Effector memory CD4-positive, alpha-beta T cell (primary cell): ENCODE data around the gene NOSIP.
"Not testable (repeated sequence)": the region's sequence is repeated elsewhere in the genome, so short reads cannot be mapped to it uniquely, and the experiment has no call there.

Experiments
- DNase-seq, 3 donors: peaks; one replicate each; pipeline ENCODE4 v3.0.0-alpha.2; 2020
- H3K27ac ChIP-seq: 2 replicates; pipeline ENCODE4 v1.7.0; 2013; ENCODE audit warnings: mild to moderate bottlenecking, low read length, moderate library complexity; ENCODE audit not compliant: insufficient read depth, poor library complexity, severe bottlenecking
- H3K27me3 ChIP-seq: replicated peaks from 2 replicates; pipeline ENCODE4 v1.7.0; 2013; ENCODE audit warnings: mild to moderate bottlenecking, low read length; ENCODE audit not compliant: insufficient read depth, control insufficient read depth, poor library complexity, severe bottlenecking
- H3K36me3 ChIP-seq: 2 replicates; pipeline ENCODE4 v1.7.0; 2013; ENCODE audit warnings: mild to moderate bottlenecking, low read length, moderate library complexity; ENCODE audit not compliant: control insufficient read depth, insufficient read depth
- H3K4me1 ChIP-seq: 2 replicates; pipeline ENCODE4 v1.7.0; 2013; ENCODE audit warnings: low read length, mild to moderate bottlenecking; ENCODE audit not compliant: control insufficient read depth, insufficient read depth, poor library complexity, severe bottlenecking
- H3K4me3 ChIP-seq: 2 replicates; pipeline ENCODE4 v1.7.0; 2013; ENCODE audit warnings: low read length, low read depth, mild to moderate bottlenecking; ENCODE audit not compliant: insufficient read depth, poor library complexity, severe bottlenecking
- H3K9me3 ChIP-seq: 2 replicates; pipeline ENCODE4 v1.7.0; 2013; ENCODE audit warnings: mild to moderate bottlenecking, low read length, moderate library complexity; ENCODE audit not compliant: control insufficient read depth
- total RNA-seq, 3 donors: gene quantifications; one replicate each; lab custom pipeline; 2026; lab: John Stamatoyannopoulos, UW

The NOSIP gene
- 71.0 to 180 (median 128) reads per million in 3 donors for total RNA-seq

- peak within 1 kb of the TSS; percentile 64 for H3K4me3 ChIP-seq
- H3K9me3 ChIP-seq, result no peaks in the 10 kb centered on the region
- peaks cover 18% of the 10 kb centered on the region for H3K4me1 ChIP-seq
- DNase-seq, result peak; percentile 91 to 94 (median 91)
- no peaks in the 10 kb centered on the region for H3K27me3 ChIP-seq
- H3K27ac ChIP-seq, result peak within 1 kb of the TSS; percentile 68
- peaks cover 4% of the 10 kb centered on the region for H3K36me3 ChIP-seq
These were observed at the start of gene NOSIP for GRCh38 chr19:49580264-49581006. Gene NOSIP (minus strand): TSS chr19:49580556. CDS start chr19:49560691, 19,865 bp downstream.

GRCh38 chr19:49629659-49630058, 49.3 kb upstream of the NOSIP start:
- no peak overlapping the region for H3K4me3 ChIP-seq
- no peaks in the 10 kb centered on the region for H3K9me3 ChIP-seq
- no peaks in the 10 kb centered on the region for H3K27me3 ChIP-seq
- H3K27ac ChIP-seq, result no peak overlapping the region
- H3K36me3 ChIP-seq, result peaks cover 12% of the 10 kb centered on the region
- no peak for DNase-seq
- no peaks in the 10 kb centered on the region for H3K4me1 ChIP-seq

GRCh38 chr19:49626226-49626625, 45.9 kb upstream of the NOSIP start:
- Histone ChIP-seq H3K27me3 (no peaks in the 10 kb centered on the region), H3K4me1 (no peaks in the 10 kb centered on the region), H3K9me3 (no peaks in the 10 kb centered on the region), H3K36me3 (peaks cover 32% of the 10 kb centered on the region), H3K4me3 (no peak overlapping the region), H3K27ac (no peak overlapping the region)
- DNase-seq, result no peak

- H3K27ac ChIP-seq, result no peak overlapping the region
- no peaks in the 10 kb centered on the region for H3K4me1 ChIP-seq
- H3K27me3 ChIP-seq, result no peaks in the 10 kb centered on the region
- no peak for DNase-seq
- no peak overlapping the region for H3K4me3 ChIP-seq
- peaks cover 36% of the 10 kb centered on the region for H3K36me3 ChIP-seq
- no peaks in the 10 kb centered on the region for H3K9me3 ChIP-seq
These were observed 44.9 kb upstream of the NOSIP start for GRCh38 chr19:49624967-49625910.

GRCh38 chr19:49617860-49618259, 37.5 kb upstream of the NOSIP start:
- not testable (repeated sequence) for H3K4me3 ChIP-seq, H3K4me1 ChIP-seq, DNase-seq, H3K27ac ChIP-seq, H3K9me3 ChIP-seq, H3K27me3 ChIP-seq
- H3K36me3 ChIP-seq, result peaks cover 59% of the 10 kb centered on the region

- Histone ChIP-seq H3K27me3 (no peaks in the 10 kb centered on the region), H3K27ac (no peak overlapping the region), H3K36me3 (peaks cover 56% of the 10 kb centered on the region), H3K4me1 (no peaks in the 10 kb centered on the region), H3K4me3 (no peak overlapping the region), H3K9me3 (no peaks in the 10 kb centered on the region)
- no peak for DNase-seq
These were observed 36.6 kb upstream of the NOSIP start for GRCh38 chr19:49616945-49617344.

GRCh38 chr19:49616532-49616931, 36.2 kb upstream of the NOSIP start:
- DNase-seq, result no peak
- Histone ChIP-seq H3K36me3 (peaks cover 51% of the 10 kb centered on the region), H3K27me3 (no peaks in the 10 kb centered on the region), H3K9me3 (no peaks in the 10 kb centered on the region), H3K4me1 (no peaks in the 10 kb centered on the region), H3K4me3 (no peak overlapping the region), H3K27ac (no peak overlapping the region)

GRCh38 chr19:49615861-49616260, 35.5 kb upstream of the NOSIP start:
- Histone ChIP-seq H3K9me3 (no peaks in the 10 kb centered on the region), H3K4me1 (no peaks in the 10 kb centered on the region), H3K36me3 (peaks cover 48% of the 10 kb centered on the region), H3K4me3 (no peak overlapping the region), H3K27ac (no peak overlapping the region), H3K27me3 (no peaks in the 10 kb centered on the region)
- DNase-seq, result no peak

- H3K36me3 ChIP-seq, result peaks cover 41% of the 10 kb centered on the region
- no peak overlapping the region for H3K4me3 ChIP-seq
- no peak for DNase-seq
- no peaks in the 10 kb centered on the region for H3K9me3 ChIP-seq
- no peaks in the 10 kb centered on the region for H3K4me1 ChIP-seq
- H3K27ac ChIP-seq, result peak overlapping the region; percentile 13
- H3K27me3 ChIP-seq, result no peaks in the 10 kb centered on the region
These were observed 33.9 kb upstream of the NOSIP start for GRCh38 chr19:49614096-49614833.
